Measurements from ENCODE around the gene CUEDC1.

Gene CUEDC1

GRCh38 chr17:57972151-57972550 is 16.9 kb upstream of the CUEDC1 start:
- H3K27ac ChIP-seq, result peak overlapping the region; percentile 23
- TF ChIP-seq, protein P1, sequence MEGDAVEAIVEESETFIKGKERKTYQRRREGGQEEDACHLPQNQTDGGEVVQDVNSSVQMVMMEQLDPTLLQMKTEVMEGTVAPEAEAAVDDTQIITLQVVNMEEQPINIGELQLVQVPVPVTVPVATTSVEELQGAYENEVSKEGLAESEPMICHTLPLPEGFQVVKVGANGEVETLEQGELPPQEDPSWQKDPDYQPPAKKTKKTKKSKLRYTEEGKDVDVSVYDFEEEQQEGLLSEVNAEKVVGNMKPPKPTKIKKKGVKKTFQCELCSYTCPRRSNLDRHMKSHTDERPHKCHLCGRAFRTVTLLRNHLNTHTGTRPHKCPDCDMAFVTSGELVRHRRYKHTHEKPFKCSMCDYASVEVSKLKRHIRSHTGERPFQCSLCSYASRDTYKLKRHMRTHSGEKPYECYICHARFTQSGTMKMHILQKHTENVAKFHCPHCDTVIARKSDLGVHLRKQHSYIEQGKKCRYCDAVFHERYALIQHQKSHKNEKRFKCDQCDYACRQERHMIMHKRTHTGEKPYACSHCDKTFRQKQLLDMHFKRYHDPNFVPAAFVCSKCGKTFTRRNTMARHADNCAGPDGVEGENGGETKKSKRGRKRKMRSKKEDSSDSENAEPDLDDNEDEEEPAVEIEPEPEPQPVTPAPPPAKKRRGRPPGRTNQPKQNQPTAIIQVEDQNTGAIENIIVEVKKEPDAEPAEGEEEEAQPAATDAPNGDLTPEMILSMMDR (IDR thresholded peaks at IDR 0.05), result no peak
- peaks cover 58% of the 10 kb centered on the region for H3K36me3 ChIP-seq
- H3K27me3 ChIP-seq, result no peaks in the 10 kb centered on the region
- no peaks in the 10 kb centered on the region for H3K9me3 ChIP-seq
- H3K4me3 ChIP-seq (ENCODE audit: low read depth in 1 of 2, low read length in 1 of 2), result no peak overlapping the region
- no peaks in the 10 kb centered on the region for H3K4me1 ChIP-seq (ENCODE audit: control insufficient read depth in 1 of 2, insufficient read depth in 1 of 2, low read depth in 1 of 2, low read length in 1 of 2)

GRCh38 chr17:57971572-57971971 is 16.4 kb upstream of the CUEDC1 start:
- no peak overlapping the region for H3K4me3 ChIP-seq (ENCODE audit: low read depth in 1 of 2, low read length in 1 of 2)
- no peak overlapping the region for H3K27ac ChIP-seq
- no peaks in the 10 kb centered on the region for H3K9me3 ChIP-seq
- peaks cover 52% of the 10 kb centered on the region for H3K36me3 ChIP-seq
- no peaks in the 10 kb centered on the region for H3K27me3 ChIP-seq
- no peaks in the 10 kb centered on the region for H3K4me1 ChIP-seq (ENCODE audit: control insufficient read depth in 1 of 2, insufficient read depth in 1 of 2, low read depth in 1 of 2, low read length in 1 of 2)
- TF ChIP-seq, protein P1 (IDR thresholded peaks at IDR 0.05), result no peak

- H3K4me3 ChIP-seq (ENCODE audit: low read depth in 1 of 2, low read length in 1 of 2), result no peak overlapping the region
Measured at GRCh38 chr17:57970710-57971109, 15.5 kb upstream of the CUEDC1 start.

DNA sequence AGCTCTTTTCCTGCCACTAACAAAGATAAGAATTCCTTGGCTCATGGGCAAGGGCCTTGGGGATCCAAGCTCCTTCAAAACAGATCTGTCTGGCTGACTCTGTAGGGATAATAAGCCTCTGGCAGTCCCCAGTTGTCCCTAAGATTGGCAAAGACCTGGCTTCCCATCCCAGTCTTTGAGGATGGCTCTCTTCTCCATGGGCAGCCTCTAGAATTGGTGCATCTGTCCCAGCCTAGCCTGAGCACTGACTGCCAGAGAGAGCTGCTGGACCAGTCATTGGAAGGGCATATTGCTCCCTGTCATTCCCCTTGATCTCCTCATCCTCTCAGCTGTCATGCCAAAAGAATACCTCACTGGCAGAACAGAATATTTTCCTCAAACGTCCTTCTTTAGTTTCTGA is 13.2 kb upstream of the CUEDC1 start:
- no peak overlapping the region for H3K4me3 ChIP-seq (ENCODE audit: low read depth in 1 of 2, low read length in 1 of 2)
- no peaks in the 10 kb centered on the region for H3K27me3 ChIP-seq
- peaks cover 21% of the 10 kb centered on the region for H3K36me3 ChIP-seq
- no peaks in the 10 kb centered on the region for H3K4me1 ChIP-seq (ENCODE audit: control insufficient read depth in 1 of 2, insufficient read depth in 1 of 2, low read depth in 1 of 2, low read length in 1 of 2)
- no peak overlapping the region for H3K27ac ChIP-seq
- H3K9me3 ChIP-seq, result no peaks in the 10 kb centered on the region
- TF ChIP-seq, protein P1 (IDR thresholded peaks at IDR 0.05), result no peak

More at GRCh38 chr17:57970710-57971109, 15.5 kb upstream of the CUEDC1 start:
- Histone ChIP-seq H3K36me3 (peaks cover 43% of the 10 kb centered on the region), H3K27ac (no peak overlapping the region), H3K9me3 (no peaks in the 10 kb centered on the region), H3K4me1 (ENCODE audit: control insufficient read depth in 1 of 2, insufficient read depth in 1 of 2, low read depth in 1 of 2, low read length in 1 of 2) (no peaks in the 10 kb centered on the region), H3K27me3 (no peaks in the 10 kb centered on the region)
- TF ChIP-seq, protein P1 (IDR thresholded peaks at IDR 0.05), result no peak

- TF ChIP-seq, protein P1 (IDR thresholded peaks at IDR 0.05), result no peak
- no peak overlapping the region for H3K4me3 ChIP-seq (ENCODE audit: low read depth in 1 of 2, low read length in 1 of 2)
Measured at GRCh38 chr17:57966875-57967274, 11.7 kb upstream of the CUEDC1 start.

GRCh38 chr17:57966246-57966645 is 11.0 kb upstream of the CUEDC1 start:
- Histone ChIP-seq H3K9me3 (no peaks in the 10 kb centered on the region), H3K36me3 (no peaks in the 10 kb centered on the region), H3K4me3 (ENCODE audit: low read depth in 1 of 2, low read length in 1 of 2) (no peak overlapping the region), H3K27me3 (no peaks in the 10 kb centered on the region), H3K27ac (no peak overlapping the region), H3K4me1 (ENCODE audit: control insufficient read depth in 1 of 2, insufficient read depth in 1 of 2, low read depth in 1 of 2, low read length in 1 of 2) (no peaks in the 10 kb centered on the region)
- TF ChIP-seq, protein P1 (IDR thresholded peaks at IDR 0.05), result no peak

More at GRCh38 chr17:57966875-57967274, 11.7 kb upstream of the CUEDC1 start:
- Histone ChIP-seq H3K4me1 (ENCODE audit: control insufficient read depth in 1 of 2, insufficient read depth in 1 of 2, low read depth in 1 of 2, low read length in 1 of 2) (no peaks in the 10 kb centered on the region), H3K27me3 (no peaks in the 10 kb centered on the region), H3K27ac (no peak overlapping the region), H3K36me3 (peaks cover 5% of the 10 kb centered on the region), H3K9me3 (no peaks in the 10 kb centered on the region)
